Muscle layer of duodenum (tissue), 2 donors: Measurements from ENCODE around the gene RHOH.
"Not testable (repeated sequence)": the region's sequence is repeated elsewhere in the genome, so short reads cannot be mapped to it uniquely, and the experiment has no call there.

Source experiments
- H3K27ac ChIP-seq: one replicate; pipeline ENCODE4 v1.7.0; 2013; ENCODE audit warnings: mild to moderate bottlenecking, low read length
- H3K27me3 ChIP-seq: one replicate; pipeline ENCODE4 v1.7.0; 2013; ENCODE audit warnings: low read depth, mild to moderate bottlenecking, control low read depth, low read length
- H3K36me3 ChIP-seq, 2 donors: one replicate each; pipeline ENCODE4 v1.7.0; 2013; ENCODE audit warnings: low read length in 2 of 2, control low read depth in 1 of 2, mild to moderate bottlenecking in 1 of 2; ENCODE audit not compliant: insufficient read depth in 2 of 2, control insufficient read depth in 1 of 2
- H3K4me1 ChIP-seq, 2 donors: one replicate each; pipeline ENCODE4 v1.7.0; 2013; ENCODE audit warnings: low read length in 2 of 2, mild to moderate bottlenecking in 2 of 2, control low read depth in 1 of 2, moderate library complexity in 1 of 2; ENCODE audit not compliant: insufficient read depth in 2 of 2, control insufficient read depth in 1 of 2
- H3K4me3 ChIP-seq, 2 donors: one replicate each; pipeline ENCODE4 v1.7.0; 2013; ENCODE audit warnings: low read length in 2 of 2, low read depth in 1 of 2, mild to moderate bottlenecking in 1 of 2
- H3K9me3 ChIP-seq, 2 donors: one replicate each; pipeline ENCODE4 v1.7.0; 2013; ENCODE audit warnings: low read length in 2 of 2, control low read depth in 1 of 2, mild to moderate bottlenecking in 1 of 2; ENCODE audit not compliant: control insufficient read depth in 1 of 2
- donor health status: healthy.

Gene RHOH

GRCh38 chr4:40196724-40197281 lies at the start of gene RHOH:
TSS of gene RHOH (plus strand) at chr4:40197031. CDS start at chr4:40243387, 46,356 bp downstream.
- H3K27ac ChIP-seq, result peak within 1 kb of the TSS; percentile 76
- no peaks in the 10 kb centered on the region for H3K27me3 ChIP-seq
- no peaks in the 10 kb centered on the region for H3K9me3 ChIP-seq
- H3K4me3 ChIP-seq, result peak within 1 kb of the TSS in 1 of 2 donors; percentile 38
- H3K36me3 ChIP-seq, result no peaks in the 10 kb centered on the region
- no peaks in the 10 kb centered on the region for H3K4me1 ChIP-seq

GRCh38 chr4:40147490-40147889 lies 49.3 kb upstream of the RHOH start:
- not testable (repeated sequence) for H3K4me3 ChIP-seq, H3K27ac ChIP-seq, H3K4me1 ChIP-seq, H3K9me3 ChIP-seq, H3K36me3 ChIP-seq, H3K27me3 ChIP-seq

GRCh38 chr4:40149960-40150385 lies 46.9 kb upstream of the RHOH start:
- H3K27me3 ChIP-seq, result no peaks in the 10 kb centered on the region
- no peaks in the 10 kb centered on the region for H3K4me1 ChIP-seq
- H3K27ac ChIP-seq, result no peak overlapping the region
- no peaks in the 10 kb centered on the region for H3K9me3 ChIP-seq
- H3K4me3 ChIP-seq, result no peak overlapping the region
- H3K36me3 ChIP-seq, result no peaks in the 10 kb centered on the region

GRCh38 chr4:40150932-40151331 lies 45.9 kb upstream of the RHOH start:
- H3K36me3 ChIP-seq, result no peaks in the 10 kb centered on the region
- H3K27ac ChIP-seq, result no peak overlapping the region
- no peaks in the 10 kb centered on the region for H3K9me3 ChIP-seq
- no peaks in the 10 kb centered on the region for H3K4me1 ChIP-seq
- no peaks in the 10 kb centered on the region for H3K27me3 ChIP-seq
- H3K4me3 ChIP-seq, result no peak overlapping the region

GRCh38 chr4:40152637-40153036 lies 44.2 kb upstream of the RHOH start:
- Histone ChIP-seq H3K36me3 (no peaks in the 10 kb centered on the region), H3K27ac (no peak overlapping the region), H3K4me3 (no peak overlapping the region), H3K9me3 (no peaks in the 10 kb centered on the region), H3K4me1 (no peaks in the 10 kb centered on the region), H3K27me3 (no peaks in the 10 kb centered on the region)

- no peaks in the 10 kb centered on the region for H3K27me3 ChIP-seq
- H3K27ac ChIP-seq, result no peak overlapping the region
- H3K4me1 ChIP-seq, result no peaks in the 10 kb centered on the region
- H3K4me3 ChIP-seq, result no peak overlapping the region
- H3K36me3 ChIP-seq, result peaks cover 0 to 3% of the 10 kb centered on the region in 2 donors
- no peaks in the 10 kb centered on the region for H3K9me3 ChIP-seq
Measured at GRCh38 chr4:40157436-40157835, 39.4 kb upstream of the RHOH start.

GRCh38 chr4:40160258-40160657 lies 36.6 kb upstream of the RHOH start:
- Histone ChIP-seq H3K9me3 (no peaks in the 10 kb centered on the region), H3K4me3 (no peak overlapping the region), H3K27ac (no peak overlapping the region), H3K27me3 (no peaks in the 10 kb centered on the region), H3K4me1 (no peaks in the 10 kb centered on the region), H3K36me3 (peaks cover 0 to 12% of the 10 kb centered on the region in 2 donors)

- Histone ChIP-seq H3K27ac (no peak overlapping the region), H3K9me3 (peaks cover 0 to 4% of the 10 kb centered on the region in 2 donors), H3K27me3 (no peaks in the 10 kb centered on the region)
Measured at GRCh38 chr4:40164459-40164858, 32.4 kb upstream of the RHOH start.

GRCh38 chr4:40165916-40166315 lies 30.9 kb upstream of the RHOH start:
- Histone ChIP-seq H3K27me3 (no peaks in the 10 kb centered on the region), H3K9me3 (peaks cover 0 to 4% of the 10 kb centered on the region in 2 donors), H3K27ac (no peak overlapping the region), H3K4me1 (no peaks in the 10 kb centered on the region), H3K36me3 (peaks cover 0 to 18% of the 10 kb centered on the region in 2 donors), H3K4me3 (no peak overlapping the region)

More at GRCh38 chr4:40164459-40164858, 32.4 kb upstream of the RHOH start:
- H3K36me3 ChIP-seq, result peaks cover 0 to 20% of the 10 kb centered on the region in 2 donors
- H3K4me1 ChIP-seq, result no peaks in the 10 kb centered on the region
- no peak overlapping the region for H3K4me3 ChIP-seq

GRCh38 chr4:40168070-40168469 lies 28.8 kb upstream of the RHOH start:
- no peaks in the 10 kb centered on the region for H3K27me3 ChIP-seq
- H3K9me3 ChIP-seq, result peaks cover 0 to 4% of the 10 kb centered on the region in 2 donors
- peaks cover 0 to 13% of the 10 kb centered on the region in 2 donors for H3K36me3 ChIP-seq
- H3K4me3 ChIP-seq, result no peak overlapping the region
- no peak overlapping the region for H3K27ac ChIP-seq
- H3K4me1 ChIP-seq, result no peaks in the 10 kb centered on the region

- Histone ChIP-seq H3K27me3 (no peaks in the 10 kb centered on the region), H3K36me3 (peaks cover 0 to 9% of the 10 kb centered on the region in 2 donors), H3K27ac (no peak overlapping the region), H3K4me1 (no peaks in the 10 kb centered on the region), H3K4me3 (no peak overlapping the region), H3K9me3 (peaks cover 0 to 4% of the 10 kb centered on the region in 2 donors)
Measured at GRCh38 chr4:40170588-40170987, 26.2 kb upstream of the RHOH start.

- H3K36me3 ChIP-seq, result no peaks in the 10 kb centered on the region
- H3K9me3 ChIP-seq, result no peaks in the 10 kb centered on the region
- H3K4me3 ChIP-seq, result no peak overlapping the region
- H3K4me1 ChIP-seq, result no peaks in the 10 kb centered on the region
- no peaks in the 10 kb centered on the region for H3K27me3 ChIP-seq
- no peak overlapping the region for H3K27ac ChIP-seq
Measured at GRCh38 chr4:40173470-40173875, 23.4 kb upstream of the RHOH start.
